Testis (tissue), 2 donors: Measurements from ENCODE around the gene DNLZ.

Experiments
- POLR2A ChIP-seq: fragments of 450-650 bp; IDR thresholded peaks from one replicate; pipeline ENCODE4 v1.6.1; 2017; ENCODE audit warnings: antibody characterized with exemption, mild to moderate bottlenecking, moderate library complexity
- TF ChIP-seq, protein P1 (sequence below), 3 experiments: fragments of 450-650 bp in 2 of 3; fragments of 200-600 bp in 1 of 3; sonication (generic) in 1 of 3; IDR thresholded peaks; one replicate each; pipeline ENCODE4 v1.5.1; 2016 to 2019; ENCODE audit warnings: antibody characterized with exemption in 3 of 3, mild to moderate bottlenecking in 2 of 3, moderate library complexity in 1 of 3

DNA sequence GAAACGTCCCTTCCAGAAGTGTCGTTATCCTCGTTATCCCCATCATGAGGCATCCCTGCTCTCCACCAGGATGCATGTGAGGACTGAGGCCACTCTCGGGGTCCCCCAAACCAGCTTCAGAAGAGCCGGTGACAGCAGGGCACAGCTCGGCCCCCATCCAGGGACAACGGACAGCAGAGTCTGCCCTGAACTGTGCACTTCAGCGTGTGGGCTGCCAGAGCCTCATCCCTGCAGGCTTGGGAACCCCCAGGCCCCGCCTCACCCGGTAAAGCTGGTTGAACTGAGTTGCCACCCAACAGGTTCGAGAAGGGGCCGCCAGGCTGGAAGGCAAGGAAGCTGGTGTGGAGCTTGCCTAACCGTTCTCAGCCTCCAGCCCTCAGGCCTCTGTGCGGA, 10.6 kb upstream of the DNLZ start:
- TF ChIP-seq, protein P1, sequence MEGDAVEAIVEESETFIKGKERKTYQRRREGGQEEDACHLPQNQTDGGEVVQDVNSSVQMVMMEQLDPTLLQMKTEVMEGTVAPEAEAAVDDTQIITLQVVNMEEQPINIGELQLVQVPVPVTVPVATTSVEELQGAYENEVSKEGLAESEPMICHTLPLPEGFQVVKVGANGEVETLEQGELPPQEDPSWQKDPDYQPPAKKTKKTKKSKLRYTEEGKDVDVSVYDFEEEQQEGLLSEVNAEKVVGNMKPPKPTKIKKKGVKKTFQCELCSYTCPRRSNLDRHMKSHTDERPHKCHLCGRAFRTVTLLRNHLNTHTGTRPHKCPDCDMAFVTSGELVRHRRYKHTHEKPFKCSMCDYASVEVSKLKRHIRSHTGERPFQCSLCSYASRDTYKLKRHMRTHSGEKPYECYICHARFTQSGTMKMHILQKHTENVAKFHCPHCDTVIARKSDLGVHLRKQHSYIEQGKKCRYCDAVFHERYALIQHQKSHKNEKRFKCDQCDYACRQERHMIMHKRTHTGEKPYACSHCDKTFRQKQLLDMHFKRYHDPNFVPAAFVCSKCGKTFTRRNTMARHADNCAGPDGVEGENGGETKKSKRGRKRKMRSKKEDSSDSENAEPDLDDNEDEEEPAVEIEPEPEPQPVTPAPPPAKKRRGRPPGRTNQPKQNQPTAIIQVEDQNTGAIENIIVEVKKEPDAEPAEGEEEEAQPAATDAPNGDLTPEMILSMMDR (IDR thresholded peaks at IDR 0.05), result no peak
- no peak for TF ChIP-seq POLR2A
